Adrenal gland (tissue), 12 donors: ENCODE results near the gene TSPAN5. TPM values are rescaled to one million over a fixed set of nuclear protein-coding genes. Genes with fewer than 3 reads are reported as not detected.

ENCODE experiments used
- DNase-seq, 7 donors: peaks; one replicate each; pipeline ENCODE4 v3.0.0-alpha.2; 2019 to 2020
- H3K27ac ChIP-seq, 5 donors: fragments of 200-600 bp; sonication (generic) in 4 of 5; 1 replicate in 3 of 5; 2 replicates in 2 of 5; pipeline versions ENCODE4 v1.5.1 to v1.8.0; 2016 to 2020; ENCODE audit warnings: mild to moderate bottlenecking in 1 of 5
- H3K27me3 ChIP-seq: fragments of 200-600 bp; 2 replicates; pipeline ENCODE4 v1.8.0; 2021
- H3K36me3 ChIP-seq, 2 donors: fragments of 200-600 bp; replicated peaks in 1 of 2; 1 replicate in 1 of 2; 2 replicates in 1 of 2; pipeline versions ENCODE4 v1.5.1 to v1.8.0; 2018 to 2022
- H3K4me1 ChIP-seq, 2 donors: fragments of 200-600 bp; replicated peaks in 1 of 2; 1 replicate in 1 of 2; 2 replicates in 1 of 2; pipeline versions ENCODE4 v1.5.1 to v1.8.0; 2018 to 2021
- H3K4me3 ChIP-seq, 4 donors: fragments of 200-600 bp; sonication (generic) in 3 of 4; one replicate each; pipeline ENCODE4 v1.5.1; 2016 to 2018
- H3K9me3 ChIP-seq, 3 donors: fragments of 200-600 bp; sonication (generic) in 1 of 3; replicated peaks in 1 of 3; 1 replicate in 2 of 3; 2 replicates in 1 of 3; pipeline versions ENCODE4 v1.5.1 to v1.8.0; 2016 to 2021
- POLR2A ChIP-seq, 2 donors: fragments of 450-650 bp; IDR thresholded peaks; one replicate each; pipeline ENCODE4 v1.6.1; 2017; ENCODE audit warnings: antibody characterized with exemption in 2 of 2, mild to moderate bottlenecking in 2 of 2, moderate library complexity in 1 of 2
- WGBS, 4 donors: extraction: QIAGEN DNeasy Blood & Tissue Kit in 2 of 4; methylation state at CpG; one replicate each; pipeline versions ENCODE4 v1.1.5 to v1.1.7; 2013 to 2017; 5-methylcytosine and 5-hydroxymethylcytosine counted together
- intact Hi-C, 2 donors: fragments of 100-400 bp; cut with DNase I; formaldehyde crosslinking; loops; one replicate each; pipeline versions ENCODE4 v1.14.1 to v1.15.0; 2022 to 2023
- polyA plus RNA-seq, 3 donors: library from polyadenylated mRNA; stranded (reverse); fragments of 200-250 nt in 2 of 3; fragments of 350-450 nt in 1 of 3; fragmentation: Illumina TruSeq in 1 of 3; extraction: RNeasy Lipid Tissue Mini Kit (QIAGEN cat#74804) in 1 of 3; gene quantifications; one replicate each; pipeline ENCODE4 v1.2.3, GENCODE V29; 2013 to 2014
- total RNA-seq, 9 donors: library from RNA; depleted of rRNA in 4 of 9; stranded (reverse); fragments of >200 nt in 4 of 9; fragments of 120-200 nt in 1 of 9; fragmentation: NEBNext Ultra II Directional in 1 of 9; extraction: Animal tissue kit (Norgen Biotek cat#: 25700) in 1 of 9; gene quantifications; one replicate each; pipeline versions ENCODE4 v1.1.0 to v1.2.4, GENCODE V29; 2013 to 2023
- TF ChIP-seq, protein P1 (sequence below), 6 experiments: fragments of 450-650 bp in 4 of 6; fragments of 200-600 bp in 2 of 6; sonication (generic) in 1 of 6; IDR thresholded peaks; 1 replicate in 5 of 6; 2 replicates in 1 of 6; pipeline versions ENCODE4 v1.5.1 to v1.8.0; 2016 to 2021; ENCODE audit warnings: antibody characterized with exemption in 6 of 6, mild to moderate bottlenecking in 2 of 6, moderate library complexity in 1 of 6
- donor health status: healthy with polysubstance abuse.
- donor health status: Bipolar disorder and iron deficiency.
- donor health status: DM: yes; HTN: yes; CAD: no.
- donor health status: DM: no; HTN: no; CAD: no.
- donor health status: DM: no; HTN: no; CAD: no.
- donor health status: DM: yes; HTN: yes; CAD: no.

Gene TSPAN5
- total and polyA plus RNA-seq, 12 donors = 1.4 to 23.8 (median 2.7) TPM

DNA sequence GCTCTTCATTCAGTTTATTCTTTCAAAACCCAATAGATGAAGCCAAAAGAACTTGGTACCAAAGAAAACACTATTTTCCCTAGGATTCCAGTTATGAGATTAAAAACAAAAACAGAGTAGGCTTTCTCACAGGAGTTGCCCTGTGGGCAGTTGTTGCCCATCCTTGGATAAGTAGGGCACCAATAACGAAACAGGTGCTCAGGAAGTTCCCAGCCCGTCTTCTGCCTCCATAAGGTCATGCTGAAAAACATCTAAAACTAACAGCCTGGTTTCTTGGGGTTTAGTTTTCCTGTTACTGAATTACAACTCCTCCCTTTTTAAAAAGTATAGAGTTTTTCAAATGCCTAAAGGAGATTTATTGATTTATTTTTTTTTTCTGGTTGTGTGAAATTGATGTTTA is 14.7 kb downstream of the TSPAN5 start:
- intact Hi-C loops = no loop called here
- TF ChIP-seq, protein P1, sequence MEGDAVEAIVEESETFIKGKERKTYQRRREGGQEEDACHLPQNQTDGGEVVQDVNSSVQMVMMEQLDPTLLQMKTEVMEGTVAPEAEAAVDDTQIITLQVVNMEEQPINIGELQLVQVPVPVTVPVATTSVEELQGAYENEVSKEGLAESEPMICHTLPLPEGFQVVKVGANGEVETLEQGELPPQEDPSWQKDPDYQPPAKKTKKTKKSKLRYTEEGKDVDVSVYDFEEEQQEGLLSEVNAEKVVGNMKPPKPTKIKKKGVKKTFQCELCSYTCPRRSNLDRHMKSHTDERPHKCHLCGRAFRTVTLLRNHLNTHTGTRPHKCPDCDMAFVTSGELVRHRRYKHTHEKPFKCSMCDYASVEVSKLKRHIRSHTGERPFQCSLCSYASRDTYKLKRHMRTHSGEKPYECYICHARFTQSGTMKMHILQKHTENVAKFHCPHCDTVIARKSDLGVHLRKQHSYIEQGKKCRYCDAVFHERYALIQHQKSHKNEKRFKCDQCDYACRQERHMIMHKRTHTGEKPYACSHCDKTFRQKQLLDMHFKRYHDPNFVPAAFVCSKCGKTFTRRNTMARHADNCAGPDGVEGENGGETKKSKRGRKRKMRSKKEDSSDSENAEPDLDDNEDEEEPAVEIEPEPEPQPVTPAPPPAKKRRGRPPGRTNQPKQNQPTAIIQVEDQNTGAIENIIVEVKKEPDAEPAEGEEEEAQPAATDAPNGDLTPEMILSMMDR (IDR thresholded peaks at IDR 0.05) = no peak
- TF ChIP-seq POLR2A (IDR thresholded peaks at IDR 0.05) = no peak
- peaks cover 0 to 3% of the 10 kb centered on the region in 2 donors for H3K36me3 ChIP-seq
- no peaks in the 10 kb centered on the region for H3K27me3 ChIP-seq
- no peak overlapping the region for H3K27ac ChIP-seq
- H3K9me3 ChIP-seq = no peaks in the 10 kb centered on the region
- WGBS, 4 donors = 78 to 83% (median 80%) methylated on average over 2 of the region's 2 CpGs
- DNase-seq = no peak
- no peak overlapping the region for H3K4me3 ChIP-seq
- H3K4me1 ChIP-seq = no peaks in the 10 kb centered on the region

DNA sequence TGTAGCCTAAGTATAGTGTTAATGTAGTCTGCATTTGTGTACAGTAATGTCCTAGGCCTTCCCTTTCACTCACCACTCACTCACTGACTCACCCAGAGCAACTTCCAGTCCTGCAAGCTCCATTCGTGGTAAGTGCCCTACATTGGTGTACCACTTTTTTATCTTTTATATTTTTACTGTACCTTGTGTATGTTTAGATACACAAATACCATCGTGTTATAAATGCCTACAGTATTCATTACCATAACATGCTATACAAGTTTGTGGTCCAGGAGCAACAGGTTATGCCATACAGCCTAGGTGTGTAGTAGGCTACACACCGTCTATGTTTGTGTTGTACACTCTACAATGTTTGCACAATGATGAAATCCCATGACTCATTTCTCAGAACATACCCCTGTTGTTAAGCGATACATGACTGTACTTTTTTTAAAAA is 15.4 kb downstream of the TSPAN5 start:
- peaks cover 0 to 3% of the 10 kb centered on the region in 2 donors for H3K36me3 ChIP-seq
- intact Hi-C loops = no loop called here
- no peaks in the 10 kb centered on the region for H3K27me3 ChIP-seq
- no peaks in the 10 kb centered on the region for H3K4me1 ChIP-seq
- no peak for DNase-seq
- TF ChIP-seq POLR2A (IDR thresholded peaks at IDR 0.05) = no peak
- TF ChIP-seq, protein P1 (IDR thresholded peaks at IDR 0.05) = no peak
- no peak overlapping the region for H3K4me3 ChIP-seq
- no peak overlapping the region for H3K27ac ChIP-seq
- H3K9me3 ChIP-seq = no peaks in the 10 kb centered on the region
- WGBS, 4 donors = 79 to 82% (median 81%) methylated on average over 4 of the region's 4 CpGs

DNA sequence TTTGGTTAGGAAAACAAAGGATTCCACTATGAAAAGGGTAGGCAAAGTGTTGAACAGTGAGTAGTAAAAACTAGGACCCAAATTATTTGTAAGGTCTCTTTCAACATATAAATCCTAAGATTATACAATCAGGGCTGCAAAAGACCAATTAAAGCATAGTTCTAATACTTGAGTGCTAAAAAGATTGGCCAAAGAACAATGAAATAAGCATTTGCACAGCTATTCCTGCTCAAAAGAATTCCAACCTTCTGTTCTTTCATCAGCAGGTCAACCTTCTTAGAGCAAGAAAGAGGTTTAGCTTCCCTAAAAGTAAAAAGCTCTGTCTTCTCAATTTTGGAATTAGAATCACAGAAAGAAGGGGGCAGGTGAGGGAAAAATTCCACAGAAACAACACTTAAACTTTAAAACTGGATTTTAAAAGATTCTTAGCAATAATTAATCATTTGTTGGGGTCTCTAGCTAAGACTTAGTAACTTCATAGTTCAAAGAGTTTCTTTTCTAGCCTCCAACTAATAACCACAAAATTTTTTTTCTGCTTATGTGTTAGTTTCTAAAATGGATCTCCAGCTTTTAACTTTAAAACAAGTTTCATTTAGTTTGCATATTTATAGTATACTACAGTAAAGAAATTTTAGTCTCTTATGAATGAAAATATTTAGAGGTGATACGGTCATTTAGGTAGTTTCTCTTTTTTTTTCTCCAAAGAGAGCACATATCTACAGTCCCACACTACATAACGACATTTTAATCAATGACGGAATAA is 16.3 kb downstream of the TSPAN5 start:
- Histone ChIP-seq H3K36me3 (peaks cover 0 to 3% of the 10 kb centered on the region in 2 donors), H3K27ac (no peak overlapping the region), H3K4me3 (no peak overlapping the region), H3K9me3 (no peaks in the 10 kb centered on the region), H3K4me1 (no peaks in the 10 kb centered on the region), H3K27me3 (no peaks in the 10 kb centered on the region)
- 89 to 93% (median 90%) methylated on average over 3 of the region's 3 CpGs for WGBS, 4 donors
- intact Hi-C loops = no loop called here
- TF ChIP-seq, protein P1 (IDR thresholded peaks at IDR 0.05) = no peak
- TF ChIP-seq POLR2A (IDR thresholded peaks at IDR 0.05) = no peak
- no peak for DNase-seq

DNA sequence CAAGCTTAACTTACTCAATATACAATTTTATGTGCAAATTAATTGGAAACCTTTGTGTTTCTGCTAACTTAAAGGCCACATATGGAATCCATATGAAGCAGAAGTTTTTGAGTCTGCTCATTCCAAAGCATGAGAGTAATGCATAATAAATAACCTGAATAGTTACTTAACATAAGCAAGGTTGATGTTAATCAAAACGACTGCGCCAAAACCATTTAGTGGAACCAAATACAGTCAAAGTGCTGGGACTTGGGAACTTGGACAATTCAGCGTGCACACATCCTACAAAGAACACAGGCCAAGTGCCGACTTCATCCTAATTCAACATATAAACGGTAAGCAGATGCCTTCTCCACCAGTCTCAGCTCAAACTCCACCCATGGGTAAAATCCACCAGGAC is 17.0 kb downstream of the TSPAN5 start:
- no peaks in the 10 kb centered on the region for H3K4me1 ChIP-seq
- no peak for DNase-seq
- TF ChIP-seq, protein P1 (IDR thresholded peaks at IDR 0.05) = no peak
- TF ChIP-seq POLR2A (IDR thresholded peaks at IDR 0.05) = no peak
- no peak overlapping the region for H3K27ac ChIP-seq
- no peak overlapping the region for H3K4me3 ChIP-seq
- H3K27me3 ChIP-seq = no peaks in the 10 kb centered on the region
- 80 to 91% (median 88%) methylated on average over 5 of the region's 5 CpGs for WGBS, 4 donors
- intact Hi-C loops = no loop called here
- H3K36me3 ChIP-seq = peaks cover 0 to 3% of the 10 kb centered on the region in 2 donors
- no peaks in the 10 kb centered on the region for H3K9me3 ChIP-seq
